AG09319 (cell line): ENCODE results near the gene GAL3ST3.

Experiments
- DNase-seq: peaks from one replicate; pipeline ENCODE4 v3.0.0-alpha.2; 2010; ENCODE audit warnings: low read depth; ENCODE audit errors: extremely low read depth
- CTCF ChIP-seq: IDR thresholded peaks from 2 replicates; pipeline ENCODE4 v1.5.1; 2011; ENCODE audit warnings: low read depth, mild to moderate bottlenecking, inconsistent platforms, low read length, moderate library complexity

Gene GAL3ST3

GRCh38 chr11:66061268-66061667, 12.3 kb upstream of the GAL3ST3 start:
- DNase-seq: no peak
- TF ChIP-seq CTCF: no peak

- no peak for TF ChIP-seq CTCF
- DNase-seq: no peak
These were observed 11.2 kb upstream of the GAL3ST3 start for GRCh38 chr11:66059966-66060680.

- no peak for TF ChIP-seq CTCF
- no peak for DNase-seq
These were observed 7.5 kb upstream of the GAL3ST3 start for GRCh38 chr11:66056501-66056900.

GRCh38 chr11:66055021-66055420, 6.1 kb upstream of the GAL3ST3 start:
- no peak for DNase-seq
- no peak for TF ChIP-seq CTCF

GRCh38 chr11:66052664-66052982, 3.7 kb upstream of the GAL3ST3 start:
- TF ChIP-seq CTCF: no peak
- DNase-seq: no peak

- DNase-seq: peak; percentile 95
These were observed 3.1 kb upstream of the GAL3ST3 start, which contains the start of gene SF3B2 for GRCh38 chr11:66051766-66052663. Gene SF3B2 (plus strand): TSS chr11:66052364. CDS start chr11:66052385, 21 bp downstream.

More at GRCh38 chr11:66051766-66052663, 3.1 kb upstream of the GAL3ST3 start, which contains the start of gene SF3B2:
- TF ChIP-seq CTCF: no peak
